ENCODE measurements around the gene PYGO1.
"Not testable (repeated sequence)": the region's sequence is repeated elsewhere in the genome, so short reads cannot be mapped to it uniquely, and the experiment has no call there.

The PYGO1 gene

GRCh38 chr15:55564347-55565145 is 23.6 kb downstream of the PYGO1 start:
- DNase-seq: no peak

GRCh38 chr15:55562601-55563000 is 25.5 kb downstream of the PYGO1 start:
- no peak for DNase-seq

GRCh38 chr15:55555089-55555488 is 33.1 kb downstream of the PYGO1 start:
- DNase-seq: no peak

- no peak for DNase-seq
Observed at GRCh38 chr15:55552926-55553325, 35.2 kb downstream of the PYGO1 start.

GRCh38 chr15:55552451-55552850 is 35.7 kb downstream of the PYGO1 start:
- DNase-seq: no peak

GRCh38 chr15:55549305-55549704 is 38.8 kb downstream of the PYGO1 start:
- DNase-seq: no peak

GRCh38 chr15:55546718-55547117 is 41.4 kb downstream of the PYGO1 start:
- DNase-seq: no peak

GRCh38 chr15:55535436-55535835 is 52.7 kb downstream of the PYGO1 start:
- no peak for DNase-seq

- DNase-seq: no peak
Observed at GRCh38 chr15:55532944-55533343, 55.2 kb downstream of the PYGO1 start.

GRCh38 chr15:55530861-55531313 is 57.3 kb downstream of the PYGO1 start:
- no peak for DNase-seq

- DNase-seq: no peak
Observed at GRCh38 chr15:55528812-55529211, 59.3 kb downstream of the PYGO1 start.

- no peak for DNase-seq
Observed at GRCh38 chr15:55527150-55527549, 61.0 kb downstream of the PYGO1 start.

- peak in 1 of 2 donors; percentile 6 for DNase-seq
Observed at GRCh38 chr15:55526559-55527036, 61.5 kb downstream of the PYGO1 start.

GRCh38 chr15:55522742-55523450 is 65.2 kb downstream of the PYGO1 start:
- no peak for DNase-seq

- DNase-seq: no peak
Observed at GRCh38 chr15:55518641-55519040, 69.5 kb downstream of the PYGO1 start.

- no peak for DNase-seq
Observed at GRCh38 chr15:55518009-55518408, 70.1 kb downstream of the PYGO1 start.

- no peak for DNase-seq
Observed at GRCh38 chr15:55515991-55516776, 72.0 kb downstream of the PYGO1 start.

- no peak for DNase-seq
Observed at GRCh38 chr15:55515491-55515890, 72.7 kb downstream of the PYGO1 start.

- no peak for DNase-seq
Observed at GRCh38 chr15:55514414-55514850, 73.7 kb downstream of the PYGO1 start.

GRCh38 chr15:55513621-55514413 is 74.3 kb downstream of the PYGO1 start:
- not testable (repeated sequence) for DNase-seq

- no peak for DNase-seq
Observed at GRCh38 chr15:55513152-55513551, 75.0 kb downstream of the PYGO1 start.

GRCh38 chr15:55507567-55507966 is 80.6 kb downstream of the PYGO1 start:
- DNase-seq: no peak

Measured in stimulated activated CD4-positive, alpha-beta T cell treated with anti-CD3 and anti-CD28 coated beads, Interleukin-2, amount 100 ng/mL, for 48 hours (primary cell).